ENCODE results near the gene PRKCA.

The PRKCA gene

GRCh38 chr17:66652840-66653507, 350.6 kb downstream of the PRKCA start:
- no peak for DNase-seq (ENCODE audit: low read depth in 2 of 2)

GRCh38 chr17:66654106-66654740, 351.8 kb downstream of the PRKCA start:
- DNase-seq (ENCODE audit: low read depth in 2 of 2) = no peak

- no peak for DNase-seq (ENCODE audit: low read depth in 2 of 2)
Observed at GRCh38 chr17:66654764-66655163, 352.4 kb downstream of the PRKCA start.

GRCh38 chr17:66655461-66655860, 353.0 kb downstream of the PRKCA start:
- DNase-seq (ENCODE audit: low read depth in 2 of 2) = no peak

GRCh38 chr17:66655861-66656260, 353.4 kb downstream of the PRKCA start:
- peak; percentile 37 to 54 for DNase-seq (ENCODE audit: low read depth in 2 of 2)

GRCh38 chr17:66661411-66662256, 359.2 kb downstream of the PRKCA start:
- no peak for DNase-seq (ENCODE audit: low read depth in 2 of 2)

GRCh38 chr17:66662496-66662895, 360.1 kb downstream of the PRKCA start:
- DNase-seq (ENCODE audit: low read depth in 2 of 2) = no peak

- DNase-seq (ENCODE audit: low read depth in 2 of 2) = no peak
Observed at GRCh38 chr17:66663041-66663606, 360.7 kb downstream of the PRKCA start.

- DNase-seq (ENCODE audit: low read depth in 2 of 2) = no peak
Observed at GRCh38 chr17:66664336-66664735, 361.9 kb downstream of the PRKCA start.

GRCh38 chr17:66665194-66665593, 362.8 kb downstream of the PRKCA start:
- DNase-seq (ENCODE audit: low read depth in 2 of 2) = no peak

GRCh38 chr17:66667090-66667489, 364.7 kb downstream of the PRKCA start:
- DNase-seq (ENCODE audit: low read depth in 2 of 2) = no peak

GRCh38 chr17:66667491-66668030, 365.1 kb downstream of the PRKCA start:
- peak; percentile 39 to 63 for DNase-seq (ENCODE audit: low read depth in 2 of 2)

- no peak for DNase-seq (ENCODE audit: low read depth in 2 of 2)
Observed at GRCh38 chr17:66670206-66670605, 367.8 kb downstream of the PRKCA start.

GRCh38 chr17:66671156-66671555, 368.7 kb downstream of the PRKCA start:
- no peak for DNase-seq (ENCODE audit: low read depth in 2 of 2)

GRCh38 chr17:66673668-66674276, 371.4 kb downstream of the PRKCA start:
- DNase-seq (ENCODE audit: low read depth in 2 of 2) = no peak

GRCh38 chr17:66675273-66675990, 373.0 kb downstream of the PRKCA start:
- no peak for DNase-seq (ENCODE audit: low read depth in 2 of 2)

- no peak for DNase-seq (ENCODE audit: low read depth in 2 of 2)
Observed at GRCh38 chr17:66675991-66676371, 373.6 kb downstream of the PRKCA start.

- no peak for DNase-seq (ENCODE audit: low read depth in 2 of 2)
Observed at GRCh38 chr17:66676421-66676820, 374.0 kb downstream of the PRKCA start.

- no peak for DNase-seq (ENCODE audit: low read depth in 2 of 2)
Observed at GRCh38 chr17:66677201-66677981, 375.0 kb downstream of the PRKCA start.

- no peak for DNase-seq (ENCODE audit: low read depth in 2 of 2)
Observed at GRCh38 chr17:66678061-66678460, 375.6 kb downstream of the PRKCA start.

Measured in activated CD4-positive, alpha-beta T cell treated with anti-CD3 and anti-CD28 coated beads for 24 hours (primary cell).